ENCODE results near the gene TNC. TPM values are rescaled to one million over a fixed set of nuclear protein-coding genes. Genes with fewer than 3 reads are reported as not detected.

TNC gene
- total and polyA plus RNA-seq, 2 donors from 2014 or later: 9.4 to 254 TPM

- no peaks in the 10 kb centered on the region for H3K9me3 ChIP-seq (ENCODE audit: control insufficient read depth in 2 of 3, insufficient read depth in 1 of 3, low read length in 3 of 3)
- no peak for TF ChIP-seq CTCF (IDR thresholded peaks at IDR 0.05; ENCODE audit: borderline replicate concordance, extremely low read depth, insufficient read depth)
- no peak for FAIRE-seq
Measured at GRCh38 chr9:115058175-115058574, 59.8 kb downstream of the TNC start.

GRCh38 chr9:115057559-115057958 lies 60.4 kb downstream of the TNC start:
- intact Hi-C loops (cut with DNase I): no loop called here
- FAIRE-seq (no peak), DNase-seq (no peak)
- TF ChIP-seq CTCF (IDR thresholded peaks at IDR 0.05; ENCODE audit: borderline replicate concordance, extremely low read depth, insufficient read depth): no peak
- Histone ChIP-seq H3K27ac (ENCODE audit: low read depth in 2 of 2, low read length in 2 of 2) (no peak overlapping the region), H3K36me3 (ENCODE audit: control insufficient read depth in 2 of 3, insufficient read depth in 3 of 3, low read length in 3 of 3) (no peaks in the 10 kb centered on the region), H3K4me1 (ENCODE audit: control insufficient read depth in 2 of 3, insufficient read depth in 2 of 3, low read depth in 1 of 3, low read length in 3 of 3) (no peaks in the 10 kb centered on the region), H3K27me3 (ENCODE audit: control insufficient read depth, insufficient read depth, low read length) (no peaks in the 10 kb centered on the region), H3K9me3 (ENCODE audit: control insufficient read depth in 2 of 3, insufficient read depth in 1 of 3, low read length in 3 of 3) (no peaks in the 10 kb centered on the region), H3K4me3 (ENCODE audit: low read length in 3 of 3) (no peak overlapping the region), H3K9ac (ENCODE audit: low read length in 3 of 3) (no peak overlapping the region)

More at GRCh38 chr9:115058175-115058574, 59.8 kb downstream of the TNC start:
- no peaks in the 10 kb centered on the region for H3K36me3 ChIP-seq (ENCODE audit: control insufficient read depth in 2 of 3, insufficient read depth in 3 of 3, low read length in 3 of 3)
- no peak overlapping the region for H3K27ac ChIP-seq (ENCODE audit: low read depth in 2 of 2, low read length in 2 of 2)
- H3K27me3 ChIP-seq (ENCODE audit: control insufficient read depth, insufficient read depth, low read length): no peaks in the 10 kb centered on the region
- H3K4me3 ChIP-seq (ENCODE audit: low read length in 3 of 3): no peak overlapping the region
- no peak for DNase-seq
- H3K4me1 ChIP-seq (ENCODE audit: control insufficient read depth in 2 of 3, insufficient read depth in 2 of 3, low read depth in 1 of 3, low read length in 3 of 3): no peaks in the 10 kb centered on the region
- H3K9ac ChIP-seq (ENCODE audit: low read length in 3 of 3): no peak overlapping the region
- intact Hi-C loops (cut with DNase I): no loop called here

GRCh38 chr9:115050002-115050490 lies 67.9 kb downstream of the TNC start:
- DNase-seq: no peak
- Histone ChIP-seq H3K4me3 (ENCODE audit: low read length in 3 of 3) (no peak overlapping the region), H3K27me3 (ENCODE audit: control insufficient read depth, insufficient read depth, low read length) (no peaks in the 10 kb centered on the region), H3K4me1 (ENCODE audit: control insufficient read depth in 2 of 3, insufficient read depth in 2 of 3, low read depth in 1 of 3, low read length in 3 of 3) (no peaks in the 10 kb centered on the region), H3K9ac (ENCODE audit: low read length in 3 of 3) (no peak overlapping the region), H3K9me3 (ENCODE audit: control insufficient read depth in 2 of 3, insufficient read depth in 1 of 3, low read length in 3 of 3) (no peaks in the 10 kb centered on the region), H3K27ac (ENCODE audit: low read depth in 2 of 2, low read length in 2 of 2) (no peak overlapping the region), H3K36me3 (ENCODE audit: control insufficient read depth in 2 of 3, insufficient read depth in 3 of 3, low read length in 3 of 3) (no peaks in the 10 kb centered on the region)
- FAIRE-seq: no peak
- TF ChIP-seq CTCF (IDR thresholded peaks at IDR 0.05; ENCODE audit: borderline replicate concordance, extremely low read depth, insufficient read depth): no peak
- intact Hi-C loops (cut with DNase I): no loop called here

- FAIRE-seq (no peak), DNase-seq (peak in 1 of 5 donors; percentile 49)
- no peak overlapping the region for H3K4me3 ChIP-seq (ENCODE audit: low read length in 3 of 3)
- H3K27me3 ChIP-seq (ENCODE audit: control insufficient read depth, insufficient read depth, low read length): no peaks in the 10 kb centered on the region
- no peaks in the 10 kb centered on the region for H3K4me1 ChIP-seq (ENCODE audit: control insufficient read depth in 2 of 3, insufficient read depth in 2 of 3, low read depth in 1 of 3, low read length in 3 of 3)
- no peak for TF ChIP-seq CTCF (IDR thresholded peaks at IDR 0.05; ENCODE audit: borderline replicate concordance, extremely low read depth, insufficient read depth)
- no peak overlapping the region for H3K27ac ChIP-seq (ENCODE audit: low read depth in 2 of 2, low read length in 2 of 2)
- no peaks in the 10 kb centered on the region for H3K36me3 ChIP-seq (ENCODE audit: control insufficient read depth in 2 of 3, insufficient read depth in 3 of 3, low read length in 3 of 3)
- H3K9me3 ChIP-seq (ENCODE audit: control insufficient read depth in 2 of 3, insufficient read depth in 1 of 3, low read length in 3 of 3): no peaks in the 10 kb centered on the region
- intact Hi-C loops (cut with DNase I): no loop called here
- H3K9ac ChIP-seq (ENCODE audit: low read length in 3 of 3): no peak overlapping the region
Measured at GRCh38 chr9:115046824-115047223, 71.1 kb downstream of the TNC start.
